Left kidney (tissue), 2 donors: ENCODE data around the gene FMN2. TPM values are rescaled to one million over a fixed set of nuclear protein-coding genes. Genes with fewer than 3 reads are reported as not detected.
"Not testable (repeated sequence)": the region's sequence is repeated elsewhere in the genome, so short reads cannot be mapped to it uniquely, and the experiment has no call there.

ENCODE experiments used
- DNase-seq: peaks from one replicate; pipeline ENCODE4 v3.0.0-alpha.2; 2013
- polyA plus RNA-seq: library from polyadenylated mRNA; unstranded; fragments of 120-200 nt; gene quantifications from one replicate; pipeline ENCODE4 v1.2.1, GENCODE V29; 2013; ENCODE audit not compliant: insufficient read length

FMN2 gene
- polyA plus RNA-seq, 1 donor = 6.9 TPM

DNA sequence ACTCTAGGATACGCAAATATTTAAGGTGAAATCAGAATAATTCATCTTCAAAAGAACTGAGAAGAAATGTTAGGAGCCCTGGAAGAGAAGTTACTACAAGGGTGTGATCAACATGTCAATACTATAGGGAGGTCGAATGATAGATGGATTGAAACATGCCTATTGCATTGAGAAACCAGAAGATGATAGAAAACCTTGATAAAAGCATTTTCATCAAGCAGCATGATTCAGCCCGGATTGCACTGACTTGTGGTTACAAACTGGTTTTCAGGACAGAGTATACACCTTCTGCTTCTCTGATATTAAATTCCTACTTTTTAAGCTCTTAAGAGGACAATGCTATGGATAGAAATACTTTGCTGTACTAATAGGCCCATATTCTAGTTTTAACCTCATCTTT, 164.2 kb downstream of the FMN2 start:
- no peak for DNase-seq

DNA sequence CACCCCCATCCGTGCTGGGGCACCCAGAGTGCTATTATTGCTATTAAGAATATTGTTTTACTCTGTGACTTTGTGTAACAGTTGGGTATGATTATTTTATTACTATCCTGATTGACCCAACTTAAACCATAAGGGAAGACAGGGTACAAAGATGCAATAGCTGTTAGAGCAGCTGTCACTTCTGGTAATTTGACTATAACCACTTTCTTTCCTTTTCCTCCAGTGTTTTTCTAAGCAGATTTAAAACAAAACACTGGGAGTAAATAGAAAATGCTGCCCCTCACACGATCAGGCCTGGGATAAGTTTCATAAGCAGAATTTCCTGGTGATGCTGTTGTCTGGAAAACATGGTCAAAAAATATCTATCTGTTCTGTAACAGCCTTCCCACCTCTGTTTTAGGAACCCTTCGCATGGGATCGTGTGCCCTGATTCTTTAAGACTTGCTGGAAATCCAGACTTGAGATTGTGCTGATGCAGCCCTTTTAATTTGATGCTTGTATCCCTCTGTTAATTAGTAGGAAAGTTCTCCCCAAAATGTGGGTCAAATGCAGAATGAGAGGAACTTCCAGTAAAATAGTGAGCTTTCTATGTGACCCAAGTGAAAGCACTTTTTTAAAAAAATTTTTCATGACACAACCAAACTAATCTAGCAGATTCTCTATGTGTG, 165.3 kb downstream of the FMN2 start:
- no peak for DNase-seq

- DNase-seq = no peak
These were observed 167.2 kb downstream of the FMN2 start for GRCh38 chr1:240258910-240259309.

- not testable (repeated sequence) for DNase-seq
These were observed 172.8 kb downstream of the FMN2 start for GRCh38 chr1:240264494-240264893.

DNA sequence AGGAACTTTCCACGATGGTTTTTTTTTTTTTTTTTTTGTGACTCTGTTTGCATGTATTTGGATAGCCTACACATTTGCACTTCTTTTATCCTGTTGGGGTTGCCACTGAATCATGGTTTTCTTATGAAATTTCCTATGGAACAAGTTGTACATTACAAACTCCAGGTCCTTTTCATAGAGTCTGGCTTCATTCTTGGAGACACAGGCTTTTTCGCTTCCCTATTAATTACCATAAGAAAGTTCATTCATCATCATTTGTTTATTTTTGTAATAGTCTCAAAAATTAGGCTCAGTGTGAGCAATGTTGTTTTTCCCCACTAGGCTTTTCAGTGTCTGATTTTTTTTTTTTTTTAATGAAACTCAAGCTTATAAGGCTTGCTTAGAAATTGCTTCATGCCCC, 179.4 kb downstream of the FMN2 start:
- DNase-seq = no peak

GRCh38 chr1:240274569-240274968, 182.9 kb downstream of the FMN2 start:
- DNase-seq = no peak

GRCh38 chr1:240275219-240275618, 183.5 kb downstream of the FMN2 start:
- DNase-seq = not testable (repeated sequence)

- DNase-seq = no peak
These were observed 186.4 kb downstream of the FMN2 start for GRCh38 chr1:240278082-240278481.

DNA sequence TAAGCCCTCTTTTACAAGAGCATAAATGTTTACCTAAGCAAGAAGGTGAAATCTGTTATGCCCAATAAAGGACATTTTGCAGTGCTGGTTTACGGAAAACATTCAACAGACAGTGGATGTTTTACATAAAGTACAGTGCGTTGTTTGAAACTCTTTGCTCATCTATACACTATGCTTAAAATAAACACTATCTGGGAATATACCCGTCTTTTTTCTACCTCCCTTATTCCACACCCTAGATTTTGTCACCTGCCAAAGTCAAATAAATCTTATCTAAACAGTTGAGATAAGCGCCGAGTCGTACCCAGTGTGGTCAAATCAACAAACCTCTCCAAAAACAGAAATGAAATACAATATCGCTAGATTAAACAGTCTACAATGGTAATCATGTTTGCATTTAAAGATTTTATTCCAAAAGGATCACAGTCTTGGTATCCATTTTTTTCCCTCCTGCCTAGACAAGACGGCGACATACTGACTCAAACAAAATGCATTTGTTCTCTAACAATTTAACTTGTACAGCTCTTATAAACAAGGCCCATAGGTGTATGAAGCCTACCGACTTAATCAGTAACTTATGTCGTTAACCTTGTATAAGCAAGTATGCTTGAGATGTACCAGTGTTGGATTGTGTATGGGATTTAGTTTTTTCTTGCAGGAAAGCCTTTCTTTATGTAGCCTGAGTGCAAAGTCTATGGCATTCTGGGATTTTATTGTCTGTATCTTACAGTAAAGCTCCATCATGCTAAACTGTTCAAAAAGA, 189.1 kb downstream of the FMN2 start:
- peak; percentile 1 for DNase-seq

GRCh38 chr1:240282061-240282830, 190.6 kb downstream of the FMN2 start:
- DNase-seq = no peak

DNA sequence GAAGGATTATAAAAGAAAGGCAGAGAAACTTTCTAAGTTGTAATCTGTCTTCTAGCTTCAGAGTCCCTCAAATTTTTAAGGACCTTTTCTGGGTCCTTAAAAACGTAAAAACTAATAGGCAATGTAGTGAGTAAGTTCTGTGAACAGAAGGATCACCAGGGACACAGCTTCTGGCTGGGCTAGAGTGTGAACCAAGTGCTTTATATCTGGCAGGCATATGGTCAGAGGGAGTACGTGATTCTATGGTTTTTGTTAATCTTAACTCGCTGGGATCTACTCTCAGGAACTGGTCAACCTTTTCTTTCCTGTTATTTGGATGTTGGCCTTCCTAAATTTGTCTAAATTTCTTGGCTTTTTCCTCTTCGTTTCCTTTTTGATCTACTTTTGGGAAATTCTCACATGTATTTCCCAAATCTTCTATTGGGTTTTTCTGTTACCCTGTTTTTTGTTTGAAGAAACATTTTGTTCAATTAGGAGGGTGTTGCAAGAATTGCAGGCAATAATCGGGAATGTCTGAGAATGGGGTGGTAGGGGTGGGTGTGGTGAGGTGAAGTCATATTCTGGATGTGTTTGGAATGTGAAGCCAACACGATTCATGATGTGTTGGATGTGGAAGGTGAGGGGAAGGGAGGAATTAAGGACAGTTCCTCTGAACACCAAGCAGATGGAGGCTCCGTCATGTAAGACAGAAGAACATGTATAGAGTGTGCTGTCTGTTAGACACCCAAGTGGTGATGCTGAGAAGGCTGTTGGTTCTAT, 193.2 kb downstream of the FMN2 start:
- DNase-seq = no peak

DNA sequence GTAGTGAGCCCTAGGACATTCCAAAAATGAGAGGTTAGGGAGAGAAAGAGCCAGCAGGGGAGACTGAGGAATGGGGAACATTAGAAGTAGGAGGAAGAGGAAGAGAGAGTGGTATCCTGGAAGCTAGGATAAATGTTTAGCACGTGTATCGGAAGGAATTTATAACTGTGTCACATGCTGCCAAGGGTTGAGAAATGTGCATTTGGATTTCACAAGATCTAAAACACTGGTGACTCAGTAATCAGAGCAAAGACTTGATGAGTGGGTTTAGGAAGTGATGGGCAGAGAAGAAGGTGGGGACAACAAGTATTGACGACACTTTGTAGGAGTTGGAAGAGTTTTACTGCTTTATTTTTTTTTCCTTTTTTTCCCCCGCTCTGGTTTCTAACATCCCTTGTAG, 193.9 kb downstream of the FMN2 start:
- no peak for DNase-seq

- DNase-seq = no peak
These were observed 196.0 kb downstream of the FMN2 start for GRCh38 chr1:240287722-240288121.

DNA sequence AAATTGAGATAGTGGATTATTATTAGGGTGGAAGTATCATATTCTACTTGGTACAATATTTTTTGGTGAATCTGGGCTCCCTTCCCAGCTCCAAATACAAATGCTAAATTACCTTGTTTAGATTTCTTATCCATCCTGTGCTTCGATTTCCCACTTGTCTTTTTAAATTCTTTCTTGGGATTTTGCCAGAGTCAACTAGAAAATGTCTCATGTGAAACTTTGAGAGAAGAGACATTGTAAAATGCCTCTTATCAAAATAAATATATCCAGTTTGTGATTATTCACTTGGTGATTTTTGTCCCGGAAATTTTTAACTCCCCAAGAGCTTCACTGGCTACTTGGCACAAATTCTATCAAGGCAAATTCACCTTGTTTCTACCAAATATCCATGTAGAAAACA, 202.0 kb downstream of the FMN2 start:
- no peak for DNase-seq

- DNase-seq = no peak
These were observed 202.9 kb downstream of the FMN2 start for GRCh38 chr1:240294566-240294965.

DNA sequence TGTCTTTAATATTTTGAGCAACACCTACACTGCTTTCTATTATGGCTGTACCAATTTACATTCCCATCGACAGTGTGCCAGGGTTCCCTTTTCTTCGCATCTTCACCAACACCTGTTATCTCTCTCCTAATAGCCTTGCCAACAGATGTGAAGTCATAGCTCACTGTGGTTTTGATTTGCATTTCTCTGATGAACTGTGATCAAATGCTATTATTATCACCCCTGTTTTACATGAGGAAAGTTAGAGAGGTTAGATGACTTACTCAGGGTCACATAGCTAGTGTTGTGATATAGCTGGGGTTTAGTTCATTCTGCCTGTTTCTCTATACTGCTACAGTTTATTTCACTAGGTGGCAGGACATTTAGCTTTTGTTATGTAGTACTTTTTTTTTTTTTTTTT, 204.1 kb downstream of the FMN2 start:
- DNase-seq = no peak

DNA sequence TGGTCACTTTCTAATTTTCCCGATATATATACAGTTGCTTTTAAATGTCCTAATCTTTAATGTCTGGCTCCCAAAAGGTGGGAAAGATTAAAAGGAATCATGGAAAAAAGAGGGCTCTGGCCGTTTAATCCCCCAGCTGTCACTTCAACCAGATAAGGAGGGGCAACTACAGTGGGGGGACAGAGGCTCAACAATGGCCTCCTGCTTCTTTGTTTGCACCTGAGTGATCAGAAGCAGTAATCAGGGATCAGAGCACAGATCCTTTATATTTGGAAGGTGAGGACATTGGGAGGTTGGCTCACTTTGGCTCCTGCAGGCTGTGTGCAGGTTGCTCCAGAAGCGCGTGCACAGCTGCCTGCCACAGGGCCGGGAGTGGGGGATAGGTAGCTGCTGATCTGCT, 212.8 kb downstream of the FMN2 start:
- DNase-seq = no peak

DNA sequence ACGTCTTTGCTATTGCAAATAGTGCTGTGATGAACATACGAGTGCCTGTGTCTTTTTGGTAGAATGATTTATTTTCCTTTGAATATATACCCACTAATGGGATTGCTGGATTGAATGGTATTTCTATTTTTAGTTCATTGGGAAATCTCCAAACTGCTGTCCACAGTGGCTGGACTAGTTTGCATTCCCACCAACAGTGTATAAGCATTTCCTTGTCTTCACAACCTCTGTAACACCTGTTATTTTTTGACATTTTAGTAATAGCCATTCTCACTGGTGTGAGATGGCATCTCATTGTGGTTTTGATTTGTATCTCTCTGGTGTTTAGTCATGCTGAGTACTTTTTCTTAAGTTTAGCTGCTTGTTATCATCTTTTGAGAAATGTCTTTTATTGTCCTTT, 215.0 kb downstream of the FMN2 start:
- DNase-seq = no peak

- no peak for DNase-seq
These were observed 216.4 kb downstream of the FMN2 start for GRCh38 chr1:240308096-240308495.

GRCh38 chr1:240309769-240310168, 218.1 kb downstream of the FMN2 start:
- DNase-seq = no peak

DNA sequence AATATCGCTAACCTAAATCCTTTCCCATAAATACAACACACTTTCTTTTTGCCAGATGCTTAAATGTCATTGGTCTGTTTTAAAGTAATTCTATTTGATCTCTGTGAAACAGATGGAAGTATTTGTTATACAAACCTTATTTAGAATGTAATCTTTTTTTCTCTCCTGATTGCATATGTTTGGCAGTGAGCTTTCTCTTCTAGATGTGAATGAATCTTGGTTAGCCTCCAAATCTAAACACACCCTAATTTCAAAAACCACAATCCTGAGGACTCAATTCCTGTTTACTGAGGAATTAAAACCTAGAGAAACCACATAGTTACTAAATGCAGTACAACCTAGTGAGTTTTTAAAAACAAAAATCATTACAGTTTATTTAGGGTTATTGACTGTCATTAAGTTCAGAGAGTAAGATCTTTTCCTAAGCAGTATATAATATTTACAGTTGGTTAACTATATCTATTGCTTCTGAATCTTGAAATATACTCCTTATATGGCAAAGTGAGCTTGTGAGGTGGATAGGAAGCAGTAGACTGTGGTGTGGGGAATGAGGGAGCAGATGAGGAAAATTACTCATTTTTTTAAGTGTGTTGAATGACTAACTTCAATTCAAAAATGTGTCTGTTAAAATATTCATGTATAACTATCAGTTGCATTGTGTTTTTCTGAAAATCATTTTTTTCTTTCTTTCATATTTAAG, 218.7 kb downstream of the FMN2 start:
- DNase-seq = no peak

DNA sequence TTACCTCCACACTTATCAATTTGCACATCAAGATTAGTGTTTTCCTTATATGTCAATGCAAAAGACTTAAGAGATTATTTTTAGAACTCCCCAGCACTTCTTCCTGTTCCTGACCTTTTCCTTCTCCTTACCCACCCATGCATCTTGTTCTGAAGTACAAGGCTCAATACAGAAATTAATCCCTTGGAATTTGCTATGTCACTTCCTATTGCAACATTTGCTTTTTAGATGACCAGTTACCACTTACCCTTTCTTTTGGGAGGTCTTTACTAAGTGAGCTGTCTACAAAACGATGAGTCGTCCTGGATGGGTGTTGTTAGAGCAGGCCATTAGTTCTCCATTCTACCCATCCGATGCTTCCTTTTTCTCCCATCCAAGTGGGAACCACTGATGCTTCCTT, 221.2 kb downstream of the FMN2 start:
- no peak for DNase-seq
